AG09309 (cell line): ENCODE data around the gene C17orf107.
"Not testable (repeated sequence)": the region's sequence is repeated elsewhere in the genome, so short reads cannot be mapped to it uniquely, and the experiment has no call there.

ENCODE experiments used
- DNase-seq: peaks from one replicate; pipeline ENCODE4 v3.0.0-alpha.2; 2010; ENCODE audit warnings: low read depth
- H3K4me3 ChIP-seq: 2 replicates; pipeline ENCODE4 v1.5.1; 2011; ENCODE audit warnings: mild to moderate bottlenecking, low read depth, low read length, moderate library complexity; ENCODE audit not compliant: control insufficient read depth
- CTCF ChIP-seq: IDR thresholded peaks from 2 replicates; pipeline ENCODE4 v1.5.1; 2011; ENCODE audit warnings: mild to moderate bottlenecking, low read depth, low read length, inconsistent platforms; ENCODE audit not compliant: insufficient read depth, control insufficient read depth; ENCODE audit errors: missing control alignments

Gene C17orf107

GRCh38 chr17:4861052-4861451 lies 38.3 kb upstream of the C17orf107 start:
- DNase-seq: no peak
- H3K4me3 ChIP-seq: no peak overlapping the region
- TF ChIP-seq CTCF: no peak

- no peak overlapping the region for H3K4me3 ChIP-seq
- no peak for DNase-seq
- TF ChIP-seq CTCF: no peak
Measured at GRCh38 chr17:4862720-4863119, 36.6 kb upstream of the C17orf107 start.

GRCh38 chr17:4863321-4863720 lies 36.0 kb upstream of the C17orf107 start:
- no peak for TF ChIP-seq CTCF
- H3K4me3 ChIP-seq: no peak overlapping the region
- no peak for DNase-seq

- H3K4me3 ChIP-seq, DNase-seq: not testable (repeated sequence)
Measured at GRCh38 chr17:4867535-4867934, 31.8 kb upstream of the C17orf107 start.

GRCh38 chr17:4869058-4869998 lies 30.0 kb upstream of the C17orf107 start:
- not testable (repeated sequence) for DNase-seq, H3K4me3 ChIP-seq

- no peak for TF ChIP-seq CTCF
- H3K4me3 ChIP-seq: no peak overlapping the region
- DNase-seq: no peak
Measured at GRCh38 chr17:4870855-4871254, 28.5 kb upstream of the C17orf107 start.

GRCh38 chr17:4872786-4873185 lies 26.6 kb upstream of the C17orf107 start:
- DNase-seq: no peak
- H3K4me3 ChIP-seq: no peak overlapping the region

More at GRCh38 chr17:4872786-4873185, 26.6 kb upstream of the C17orf107 start:
- TF ChIP-seq CTCF: no peak
